Measurements from ENCODE around the gene TENM4.

TENM4 gene

GRCh38 chr11:79113054-79113690 lies 327.7 kb downstream of the TENM4 start:
- DNase-seq (ENCODE audit: low spot score): no peak
- TF ChIP-seq CTCF (IDR thresholded peaks at IDR 0.05; ENCODE audit: extremely low read depth, missing control alignments): no peak

- no peak for TF ChIP-seq CTCF (IDR thresholded peaks at IDR 0.05; ENCODE audit: extremely low read depth, missing control alignments)
- no peak for DNase-seq (ENCODE audit: low spot score)
Observed at GRCh38 chr11:79110796-79111195, 330.0 kb downstream of the TENM4 start.

GRCh38 chr11:79110321-79110720 lies 330.5 kb downstream of the TENM4 start:
- no peak for TF ChIP-seq CTCF (IDR thresholded peaks at IDR 0.05; ENCODE audit: extremely low read depth, missing control alignments)
- no peak for DNase-seq (ENCODE audit: low spot score)

- no peak for DNase-seq (ENCODE audit: low spot score)
- TF ChIP-seq CTCF (IDR thresholded peaks at IDR 0.05; ENCODE audit: extremely low read depth, missing control alignments): no peak
Observed at GRCh38 chr11:79108851-79109250, 332.0 kb downstream of the TENM4 start.

GRCh38 chr11:79102840-79103239 lies 338.0 kb downstream of the TENM4 start:
- no peak for DNase-seq (ENCODE audit: low spot score)
- no peak for TF ChIP-seq CTCF (IDR thresholded peaks at IDR 0.05; ENCODE audit: extremely low read depth, missing control alignments)

GRCh38 chr11:79101656-79102055 lies 339.2 kb downstream of the TENM4 start:
- DNase-seq (ENCODE audit: low spot score): no peak
- TF ChIP-seq CTCF (IDR thresholded peaks at IDR 0.05; ENCODE audit: extremely low read depth, missing control alignments): no peak

GRCh38 chr11:79100093-79100910 lies 340.5 kb downstream of the TENM4 start:
- DNase-seq (ENCODE audit: low spot score): peak; percentile 79

More at GRCh38 chr11:79100093-79100910, 340.5 kb downstream of the TENM4 start:
- TF ChIP-seq CTCF (IDR thresholded peaks at IDR 0.05; ENCODE audit: extremely low read depth, missing control alignments): peak; percentile 60

All from GM20000 (cell line).